NCI-H1436 treated with DMSO at 0.1 percent for 48 hours (cell line): Measurements from ENCODE around the gene ZNF552.
"Not testable (repeated sequence)": the region's sequence is repeated elsewhere in the genome, so short reads cannot be mapped to it uniquely, and the experiment has no call there.

Experiments used
- DNase-seq: peaks from one replicate; lab custom pipeline; 2025; lab: John Stamatoyannopoulos, UW

Gene ZNF552

GRCh38 chr19:57814505-57815246, at the start of gene ZNF552:
Gene ZNF552 (minus strand): TSS chr19:57814913. CDS start chr19:57814743, 170 bp downstream.
- DNase-seq, result peak; percentile 82

GRCh38 chr19:57862351-57862750, 47.6 kb upstream of the ZNF552 start:
- DNase-seq, result not testable (repeated sequence)

GRCh38 chr19:57854117-57854516, 39.4 kb upstream of the ZNF552 start:
- DNase-seq, result not testable (repeated sequence)

GRCh38 chr19:57851812-57852603, 37.3 kb upstream of the ZNF552 start:
- not testable (repeated sequence) for DNase-seq

GRCh38 chr19:57850553-57851017, 35.9 kb upstream of the ZNF552 start:
- DNase-seq, result no peak

- DNase-seq, result not testable (repeated sequence)
Observed at GRCh38 chr19:57849666-57850473, 35.2 kb upstream of the ZNF552 start, which contains the start of gene ZNF587. Gene ZNF587 (plus strand): TSS chr19:57849859. CDS start chr19:57850039, 180 bp downstream.

- not testable (repeated sequence) for DNase-seq
Observed at GRCh38 chr19:57849162-57849665, 34.5 kb upstream of the ZNF552 start.

GRCh38 chr19:57847164-57847563, 32.5 kb upstream of the ZNF552 start:
- DNase-seq, result not testable (repeated sequence)

- DNase-seq, result no peak
Observed at GRCh38 chr19:57841122-57841763, 26.5 kb upstream of the ZNF552 start.

GRCh38 chr19:57838622-57839191, 24.0 kb upstream of the ZNF552 start:
- not testable (repeated sequence) for DNase-seq

GRCh38 chr19:57836991-57837390, 22.3 kb upstream of the ZNF552 start:
- not testable (repeated sequence) for DNase-seq

GRCh38 chr19:57830071-57830602, 15.4 kb upstream of the ZNF552 start, which contains the start of gene ZNF587B:
Gene ZNF587B (plus strand): TSS chr19:57830299. CDS start chr19:57830529, 230 bp downstream.
- no peak for DNase-seq

GRCh38 chr19:57829316-57829715, 14.6 kb upstream of the ZNF552 start:
- no peak for DNase-seq

GRCh38 chr19:57825511-57825910, 10.8 kb upstream of the ZNF552 start:
- DNase-seq, result no peak

GRCh38 chr19:57823608-57824007, 8.9 kb upstream of the ZNF552 start:
- DNase-seq, result not testable (repeated sequence)

- not testable (repeated sequence) for DNase-seq
Observed at GRCh38 chr19:57823155-57823554, 8.4 kb upstream of the ZNF552 start.

GRCh38 chr19:57821501-57821900, 6.8 kb upstream of the ZNF552 start:
- DNase-seq, result not testable (repeated sequence)

GRCh38 chr19:57821095-57821494, 6.4 kb upstream of the ZNF552 start:
- DNase-seq, result not testable (repeated sequence)

- DNase-seq, result no peak
Observed at GRCh38 chr19:57820599-57820998, 5.9 kb upstream of the ZNF552 start.

- peak; percentile 92 for DNase-seq
Observed at GRCh38 chr19:57819475-57820148, 4.9 kb upstream of the ZNF552 start.
